Limb (tissue), 2 donors: ENCODE data around the gene LCMT2.
A peak's percentile ranks its signal among the peaks of the same experiment; 100 is the strongest.
"Not testable (repeated sequence)": the region's sequence is repeated elsewhere in the genome, so short reads cannot be mapped to it uniquely, and the experiment has no call there.

Experiments
- DNase-seq, 2 donors: peaks; one replicate each; pipeline ENCODE4 v3.0.0-alpha.2; 2016; ENCODE audit errors: extremely low spot score in 2 of 2

Gene LCMT2

GRCh38 chr15:43316016-43316970 lies 14.1 kb downstream of the LCMT2 start:
- no peak for DNase-seq

DNA sequence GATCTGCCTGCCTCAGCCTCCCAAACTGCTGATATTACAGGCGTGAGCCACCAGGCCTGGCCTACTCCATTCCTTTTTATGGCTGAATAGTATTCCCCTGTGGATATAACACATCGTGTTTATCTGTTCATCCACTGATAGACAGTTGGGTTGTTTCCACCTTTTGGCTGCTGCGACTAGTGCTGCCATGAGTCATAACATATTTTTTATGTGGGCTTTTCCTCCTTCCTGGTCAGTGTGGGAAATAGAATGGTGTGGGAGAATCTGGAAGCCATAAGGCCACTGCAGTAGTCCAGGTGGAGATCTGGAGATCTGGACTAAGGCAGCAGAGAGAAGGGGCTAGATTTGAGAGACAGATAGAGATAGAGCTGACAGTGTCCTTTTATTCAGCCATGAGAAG lies 16.2 kb downstream of the LCMT2 start:
- no peak for DNase-seq

GRCh38 chr15:43312378-43312777 lies 18.0 kb downstream of the LCMT2 start:
- no peak for DNase-seq

GRCh38 chr15:43302205-43302817 lies 28.1 kb downstream of the LCMT2 start, which contains the start of gene TGM7:
Gene TGM7 (minus strand): TSS chr15:43302255.
- DNase-seq: no peak

DNA sequence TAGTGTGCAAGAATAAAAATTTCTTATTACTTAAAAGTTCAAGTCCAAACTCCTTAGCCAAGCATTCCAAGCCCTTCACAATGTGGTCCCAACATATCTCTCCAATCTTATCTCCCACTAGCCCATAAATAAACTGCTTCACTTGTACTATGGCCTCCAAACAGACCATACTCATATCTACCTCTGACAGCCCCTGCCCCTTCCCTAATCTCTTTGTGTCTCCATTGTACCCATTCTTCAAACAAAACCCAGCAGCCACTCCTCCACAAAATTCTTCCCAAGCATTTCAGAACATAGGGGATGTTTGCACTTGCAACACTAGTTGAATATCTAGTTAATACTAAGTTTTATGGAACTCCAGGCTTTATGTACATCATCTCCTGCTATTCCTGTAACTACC lies 30.5 kb downstream of the LCMT2 start:
- DNase-seq: no peak

DNA sequence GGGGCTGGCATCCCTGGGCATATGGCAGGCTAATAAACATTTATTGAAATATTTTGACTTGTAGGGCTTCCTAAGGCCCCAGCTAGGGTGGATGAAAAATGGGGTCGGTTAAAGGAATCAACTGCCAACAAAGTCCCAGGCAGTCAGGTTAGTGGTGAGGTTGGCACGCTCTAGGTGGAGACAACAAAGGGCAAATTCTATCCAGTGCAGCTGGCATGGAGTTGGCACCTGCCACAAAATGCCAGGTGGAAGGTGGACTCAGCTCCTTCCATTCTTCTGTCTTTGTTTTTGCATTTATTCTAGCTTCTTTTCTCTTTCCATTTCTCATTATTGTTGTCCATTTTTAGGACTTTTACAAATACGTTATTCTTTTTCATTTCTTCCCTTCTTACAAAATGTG lies 31.0 kb downstream of the LCMT2 start:
- no peak for DNase-seq

DNA sequence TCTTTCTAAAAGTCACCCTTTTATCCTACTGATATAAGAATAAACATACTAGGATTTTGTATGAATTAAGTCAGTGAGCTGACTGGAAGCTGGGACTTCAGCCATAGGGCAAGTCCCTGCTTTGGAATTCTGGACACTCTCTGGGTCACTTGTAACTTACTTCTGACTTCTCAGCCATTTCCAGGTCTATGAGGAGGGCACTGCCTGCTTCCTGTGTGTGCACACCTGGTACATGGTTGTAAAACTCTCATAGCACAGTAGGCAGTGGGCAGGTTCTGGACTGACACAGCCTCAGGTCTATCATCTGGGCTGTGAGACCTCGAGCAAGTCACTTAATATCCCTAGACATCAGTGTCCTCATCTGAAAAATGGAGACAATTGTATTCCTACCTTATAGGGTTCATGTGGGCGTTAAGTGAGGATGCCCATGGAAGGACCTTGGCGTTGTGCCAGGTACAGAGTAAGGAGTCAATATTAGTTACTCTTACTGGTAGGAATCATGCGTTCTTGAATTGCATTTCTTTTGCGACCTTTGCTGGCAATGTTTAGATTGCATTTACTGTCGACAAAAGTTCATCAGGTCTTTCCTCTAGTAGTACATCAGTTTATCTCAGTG lies 36.2 kb downstream of the LCMT2 start:
- DNase-seq: no peak

- no peak for DNase-seq
Observed at GRCh38 chr15:43293432-43293831, 36.9 kb downstream of the LCMT2 start.

GRCh38 chr15:43292375-43293078 lies 37.8 kb downstream of the LCMT2 start:
- DNase-seq: no peak

DNA sequence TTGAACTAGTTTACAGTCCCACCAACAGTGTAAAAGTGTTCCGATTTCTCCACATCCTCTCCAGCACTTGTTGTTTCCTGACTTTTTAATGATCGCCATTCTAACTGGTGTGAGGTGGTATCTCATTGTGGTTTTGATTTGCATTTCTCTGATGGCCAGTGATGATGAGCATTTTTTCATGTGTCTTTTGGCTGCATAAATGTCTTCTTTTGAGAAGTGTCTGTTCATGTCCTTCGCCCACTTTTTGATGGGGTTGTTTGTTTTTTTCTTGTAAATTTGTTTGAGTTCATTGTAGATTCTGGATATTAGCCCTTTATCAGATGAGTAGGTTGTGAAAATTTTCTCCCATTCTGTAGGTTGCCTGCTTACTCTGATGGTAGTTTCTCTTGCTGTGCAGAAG lies 40.7 kb downstream of the LCMT2 start:
- not testable (repeated sequence) for DNase-seq

- no peak for DNase-seq
Observed at GRCh38 chr15:43287254-43287653, 43.1 kb downstream of the LCMT2 start.

- no peak for DNase-seq
Observed at GRCh38 chr15:43286074-43286473, 44.3 kb downstream of the LCMT2 start.

DNA sequence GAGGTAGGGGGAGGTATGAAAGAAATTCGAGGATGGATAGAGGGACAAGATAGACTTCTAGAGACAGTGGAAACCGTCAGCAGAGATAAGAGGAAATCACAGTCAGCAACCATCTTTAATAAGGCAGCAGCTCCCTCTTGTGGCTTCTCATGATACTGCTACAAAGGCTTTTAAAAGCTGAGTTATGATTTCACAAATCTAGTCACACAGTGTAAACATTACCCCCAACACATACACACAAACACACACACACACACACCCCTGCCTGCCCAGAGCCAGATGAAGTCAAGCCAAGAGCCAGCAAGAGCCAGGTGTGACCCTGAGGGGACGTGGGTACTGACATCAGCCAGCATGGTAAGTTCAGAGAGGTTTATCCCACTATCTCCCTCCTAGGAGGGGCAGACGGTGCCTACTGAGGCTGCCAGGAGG lies 44.8 kb downstream of the LCMT2 start:
- peak; percentile 52 to 54 for DNase-seq

DNA sequence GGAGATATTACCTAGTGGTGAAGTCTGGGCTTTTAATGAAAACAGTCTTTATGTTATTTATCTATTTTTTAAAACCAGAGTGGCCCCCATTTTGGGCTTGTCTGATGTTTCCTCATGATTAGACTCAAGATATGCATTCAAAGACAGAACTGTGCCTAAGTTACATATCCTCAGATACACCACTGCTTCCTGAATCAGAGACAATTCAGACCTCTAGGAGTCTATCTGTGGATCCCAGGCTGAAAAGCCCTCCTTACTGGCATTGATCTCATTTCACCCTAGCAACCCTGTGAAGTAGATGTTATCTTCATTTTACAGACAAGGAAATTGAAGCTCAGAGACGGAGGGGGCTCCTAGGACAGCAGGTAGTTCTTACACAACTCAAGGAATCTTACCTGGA lies 46.8 kb downstream of the LCMT2 start:
- DNase-seq: no peak

DNA sequence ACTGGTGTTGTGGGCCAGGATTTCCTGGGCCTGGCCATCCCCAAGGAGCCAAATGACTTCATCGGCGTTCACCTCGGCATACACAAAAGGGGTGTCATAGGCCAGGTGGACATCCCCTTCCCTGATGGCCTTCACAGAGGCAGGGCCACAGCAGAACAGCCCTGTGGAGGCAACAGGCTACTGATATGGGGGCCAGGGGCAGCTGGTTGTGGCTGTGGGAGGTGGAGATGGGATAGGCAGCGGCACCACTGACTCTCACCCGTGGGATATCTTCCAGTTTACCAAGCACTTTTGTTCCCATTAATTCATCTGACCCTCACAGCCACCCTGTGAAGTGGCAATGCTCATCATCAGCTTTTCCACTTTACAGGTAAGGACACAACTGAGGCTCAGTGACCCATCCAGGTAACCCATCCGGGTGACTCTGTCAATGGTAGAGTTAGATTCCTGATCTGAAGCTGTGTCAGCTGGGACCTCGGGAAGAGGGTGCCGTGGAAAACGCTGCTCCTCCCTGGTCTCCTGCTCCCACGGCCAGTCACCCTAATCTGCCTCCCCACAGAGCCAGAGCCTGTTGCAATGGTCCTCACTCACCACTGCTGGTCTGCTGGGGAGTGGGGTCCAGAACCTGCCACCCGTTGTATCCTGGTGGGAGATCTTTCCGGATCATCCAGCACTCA lies 48.3 kb downstream of the LCMT2 start:
- no peak for DNase-seq

GRCh38 chr15:43280996-43281395 lies 49.4 kb downstream of the LCMT2 start:
- no peak for DNase-seq

- no peak for DNase-seq
Observed at GRCh38 chr15:43279496-43279895, 50.9 kb downstream of the LCMT2 start.

DNA sequence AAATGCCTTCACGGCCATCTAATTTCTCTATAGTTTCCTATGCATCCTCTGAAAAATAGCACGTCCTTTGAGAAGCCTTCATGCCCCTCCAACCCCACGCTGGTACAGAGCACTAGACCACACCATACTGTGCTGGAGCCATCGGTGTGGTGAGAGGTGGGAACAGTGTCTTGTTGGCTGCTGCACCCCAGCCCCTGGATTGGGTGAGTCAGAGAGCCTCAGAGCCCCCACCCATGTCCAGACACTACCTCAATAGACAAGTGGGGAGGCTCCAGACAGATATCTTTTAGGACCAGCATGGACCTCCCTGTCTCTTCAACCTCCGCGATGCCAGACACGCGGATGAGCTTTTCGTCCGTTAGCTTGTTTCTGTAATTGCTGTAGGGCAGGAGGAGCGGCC lies 51.5 kb downstream of the LCMT2 start:
- DNase-seq: no peak

- no peak for DNase-seq
Observed at GRCh38 chr15:43277901-43278300, 52.5 kb downstream of the LCMT2 start.

DNA sequence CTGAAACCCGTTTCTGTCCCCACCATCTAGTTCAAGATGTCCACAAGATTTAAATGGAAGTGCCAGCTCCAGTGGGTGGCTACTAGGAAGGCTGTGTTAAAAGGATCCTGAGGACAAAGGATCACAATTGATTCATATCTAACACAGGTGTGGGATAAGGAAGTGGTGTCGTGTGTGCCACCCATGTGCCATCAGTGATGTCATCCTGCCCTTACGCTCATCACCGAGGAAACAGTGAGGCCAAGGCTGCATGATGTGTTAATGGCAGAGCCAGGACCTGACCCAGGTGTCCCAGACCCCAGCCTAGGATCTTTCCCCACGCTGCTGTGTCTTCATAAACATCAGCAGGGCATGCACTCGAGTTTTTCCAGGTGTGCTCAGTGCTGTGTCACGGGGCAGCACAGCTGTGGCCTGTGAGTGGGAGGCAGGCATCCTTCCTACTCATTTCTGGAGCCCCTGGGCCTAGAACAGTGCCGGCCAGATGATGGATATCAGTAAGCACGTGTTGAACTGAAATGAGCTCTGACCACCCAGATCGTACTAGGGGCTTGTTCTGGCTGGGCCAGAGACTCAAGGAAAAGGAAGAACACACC lies 53.0 kb downstream of the LCMT2 start:
- no peak for DNase-seq
